Endothelial cell of umbilical vein (primary cell): ENCODE measurements around the gene ASXL2. TPM values are rescaled to one million over a fixed set of nuclear protein-coding genes. Genes with fewer than 3 reads are reported as not detected.

Source experiments
- BruUV-seq: library from RNA; stranded (reverse); fragments of 400-500 nt; replicated peaks from 2 replicates; lab custom pipeline; 2021; lab: Mats Ljungman, UMichigan
- CTCF ChIA-PET: fragments of 300-600, 350-600 bp; sonication (Branson Sonifier 250); formaldehyde crosslinking; loops from one replicate; lab custom pipeline; 2021; ENCODE audit warnings: antibody characterized with exemption, inconsistent platforms; lab: Charles Lee
- POLR2A ChIA-PET: fragments of 300-600, 350-600 bp; sonication (Branson Sonifier 250); formaldehyde crosslinking; loops from one replicate; lab custom pipeline; 2021; ENCODE audit warnings: antibody characterized with exemption, inconsistent platforms; lab: Charles Lee
- DNase-seq: peaks from one replicate; pipeline ENCODE4 v3.0.0-alpha.2; 2011; ENCODE audit warnings: low read depth, low spot score
- FAIRE-seq: peaks from 2 replicates; lab custom pipeline; 2011; peaks lifted over from hg19 to GRCh38; lab: Jason Lieb, UNC
- H2AFZ ChIP-seq: 2 replicates; pipeline ENCODE4 v1.6.0; 2012; ENCODE audit warnings: low read depth, low read length, control low read depth, inconsistent platforms
- H3K27ac ChIP-seq: 2 replicates; pipeline ENCODE4 v1.5.1; 2011; ENCODE audit warnings: low read depth, mild to moderate bottlenecking, control low read depth, low read length, moderate library complexity; ENCODE audit not compliant: insufficient read depth
- H3K27me3 ChIP-seq, 2 experiments: 2 replicates each; pipeline versions ENCODE4 v1.6.0 to v1.6.1; 2011; ENCODE audit warnings: low read length in 2 of 2, mixed read lengths in 1 of 2; ENCODE audit not compliant: control insufficient read depth in 2 of 2, insufficient read depth in 2 of 2
- H3K36me3 ChIP-seq, 2 experiments: 2 replicates in 1 of 2; 3 replicates in 1 of 2; pipeline ENCODE4 v1.5.1; 2011; ENCODE audit warnings: low read length in 2 of 2, mild to moderate bottlenecking in 1 of 2, moderate library complexity in 1 of 2; ENCODE audit not compliant: control insufficient read depth in 2 of 2, insufficient read depth in 2 of 2; ENCODE audit errors: extremely low read depth in 1 of 2
- H3K4me1 ChIP-seq: 3 replicates; pipeline ENCODE4 v1.5.1; 2011; ENCODE audit warnings: mild to moderate bottlenecking, low read length; ENCODE audit not compliant: control insufficient read depth, insufficient read depth; ENCODE audit errors: extremely low read depth
- H3K4me2 ChIP-seq: 2 replicates; pipeline ENCODE4 v1.6.1; 2011; ENCODE audit warnings: low read length, control low read depth, mixed read lengths; ENCODE audit not compliant: insufficient read depth
- H3K4me3 ChIP-seq, 3 experiments: fragments of 200-600 bp in 1 of 3; sonication (generic), shearing (Covaris generic) in 1 of 3; replicated peaks in 1 of 3; 2 replicates each; pipeline ENCODE4 v1.5.1; 2011 to 2016; ENCODE audit warnings: control low read depth in 3 of 3, low read length in 3 of 3, mild to moderate bottlenecking in 2 of 3, inconsistent platforms in 1 of 3, low read depth in 1 of 3, moderate library complexity in 1 of 3; ENCODE audit not compliant: insufficient read depth in 1 of 3
- H3K79me2 ChIP-seq: 2 replicates; pipeline ENCODE4 v1.6.0; 2012; ENCODE audit warnings: low read length, inconsistent platforms; ENCODE audit not compliant: control insufficient read depth, insufficient read depth
- H3K9ac ChIP-seq: replicated peaks from 2 replicates; pipeline ENCODE3; 2011; ENCODE audit warnings: low read length, control low read depth; ENCODE audit not compliant: insufficient read depth; ENCODE audit errors: extremely low read depth
- H3K9me1 ChIP-seq: replicated peaks from 3 replicates; pipeline ENCODE4 v1.6.0; 2011; ENCODE audit warnings: mild to moderate bottlenecking, low read length; ENCODE audit not compliant: control insufficient read depth, insufficient read depth; ENCODE audit errors: extremely low read depth
- H3K9me3 ChIP-seq: replicated peaks from 2 replicates; pipeline ENCODE4 v1.5.1; 2012; ENCODE audit warnings: low read length, inconsistent platforms; ENCODE audit not compliant: control insufficient read depth, insufficient read depth
- H4K20me1 ChIP-seq: replicated peaks from 2 replicates; pipeline ENCODE3; 2011; ENCODE audit warnings: mild to moderate bottlenecking, low read length; ENCODE audit not compliant: control insufficient read depth, insufficient read depth; ENCODE audit errors: extremely low read depth
- CTCF ChIP-seq, 2 donors: IDR thresholded peaks; 1 replicate in 1 of 2; 2 replicates in 1 of 2; pipeline ENCODE4 v1.5.1; 2011; ENCODE audit warnings: low read length in 2 of 2, mild to moderate bottlenecking in 2 of 2, moderate library complexity in 2 of 2, control low read depth in 1 of 2, inconsistent platforms in 1 of 2, low read depth in 1 of 2; ENCODE audit not compliant: insufficient read depth in 1 of 2; ENCODE audit errors: extremely low read depth in 1 of 2
- EZH2 ChIP-seq: IDR thresholded peaks from 2 replicates; pipeline ENCODE4 v1.6.1; 2012; ENCODE audit warnings: borderline replicate concordance, low read depth, mild to moderate bottlenecking, moderate library complexity, low read length, inconsistent platforms; ENCODE audit not compliant: severe bottlenecking
- FOS ChIP-seq: IDR thresholded peaks from 2 replicates; pipeline ENCODE4 v1.6.1; 2011; ENCODE audit warnings: mild to moderate bottlenecking, low read length, moderate library complexity, borderline replicate concordance; ENCODE audit not compliant: insufficient read depth
- GATA2 ChIP-seq: IDR thresholded peaks from 2 replicates; pipeline ENCODE4 v1.7.0; 2011; ENCODE audit warnings: low read depth, mild to moderate bottlenecking, moderate library complexity, mixed read lengths, low read length; ENCODE audit not compliant: insufficient read length, insufficient read depth
- JUN ChIP-seq: IDR thresholded peaks from 2 replicates; pipeline ENCODE4 v1.6.1; 2011; ENCODE audit warnings: borderline replicate concordance, low read depth; ENCODE audit not compliant: insufficient read length, insufficient read depth
- MAX ChIP-seq: IDR thresholded peaks from 2 replicates; pipeline ENCODE4 v1.6.1; 2011; ENCODE audit not compliant: insufficient read depth, insufficient read length
- MYC ChIP-seq: IDR thresholded peaks from one replicate; pipeline ENCODE4 v1.6.1; 2011; ENCODE audit warnings: mild to moderate bottlenecking, low read depth, low read length
- POLR2A ChIP-seq: IDR thresholded peaks from 2 replicates; pipeline ENCODE4 v1.6.1; 2012; ENCODE audit warnings: low read depth, mild to moderate bottlenecking, control low read depth, low read length
- POLR2AphosphoS5 ChIP-seq: IDR thresholded peaks from 2 replicates; pipeline ENCODE4 v1.6.1; 2012; ENCODE audit warnings: low read depth, mild to moderate bottlenecking, control low read depth, low read length, moderate library complexity; ENCODE audit not compliant: insufficient read depth
- dilution Hi-C: fragments of 300-500 bp; cut with MboI; formaldehyde crosslinking; loops from one replicate; pipeline ENCODE4 v1.15.0; 2019; ENCODE audit warnings: low sequenced_read_pairs; ENCODE audit not compliant: extremely low pct_ligation_motif_present
- intact Hi-C: fragments of 100-400 bp; cut with micrococcal nuclease; formaldehyde crosslinking; loops from one replicate; pipeline ENCODE4 v1.10.0; 2022
- polyA plus RNA-seq, 4 experiments: library from polyadenylated mRNA; depleted of rRNA in 3 of 4; stranded (reverse) in 3 of 4; unstranded in 1 of 4; fragments of >200 nt; gene quantifications; 2 replicates each; pipeline versions ENCODE4 v1.2.1 to v1.2.3, GENCODE V29; 2011 to 2012; ENCODE audit warnings: missing spikeins in 1 of 4
- total RNA-seq: library from RNA; stranded (reverse); gene quantifications from 2 replicates; pipeline ENCODE4 v1.2.3, GENCODE V29; 2021

The ASXL2 gene
- total and polyA plus RNA-seq, 2 donors (not counting 3 experiments of a cell fraction or from before 2014, with no cell fraction given): 6.1 to 33.8 TPM

- POLR2A ChIA-PET: no interaction called here
Observed at GRCh38 chr2:25688236-25688635, 190.1 kb downstream of the ASXL2 start.

GRCh38 chr2:25685741-25686140 is 192.5 kb downstream of the ASXL2 start:
- intact Hi-C loops (no loop called here), dilution Hi-C loops (no loop called here)
- Histone ChIP-seq H3K9me1 (no peaks in the 10 kb centered on the region), H3K4me3 (no peak overlapping the region), H2AFZ (no peak overlapping the region), H3K27me3 (peaks cover 4 to 6% of the 10 kb centered on the region in 2 experiments), H3K4me2 (no peak overlapping the region), H3K9ac (no peak overlapping the region), H3K4me1 (no peaks in the 10 kb centered on the region), H3K79me2 (no peaks in the 10 kb centered on the region), H4K20me1 (no peaks in the 10 kb centered on the region), H3K36me3 (no peaks in the 10 kb centered on the region), H3K9me3 (no peaks in the 10 kb centered on the region), H3K27ac (no peak overlapping the region)
- DNase-seq (no peak), FAIRE-seq (no peak)
- POLR2A ChIA-PET: no interaction called here
- TF ChIP-seq POLR2A (no peak), POLR2AphosphoS5 (no peak), JUN (no peak), EZH2 (no peak), MAX (no peak), FOS (no peak), CTCF (IDR thresholded peaks at IDR 0.05; ENCODE audit: extremely low read depth in 1 of 2, insufficient read depth in 1 of 2, low read depth in 1 of 2, low read length in 2 of 2) (no peak), MYC (no peak), GATA2 (no peak)
- CTCF ChIA-PET: interaction anchor here (0.9 to 1.9 kb wide), 5 partner anchors 12 to 79 kb away, joined by 3 to 12 read pairs (median 4); partner anchors contain the start of gene DTNB
- no TSS peak for BruUV-seq

More at GRCh38 chr2:25688236-25688635, 190.1 kb downstream of the ASXL2 start:
- Histone ChIP-seq H2AFZ (no peak overlapping the region), H3K9me1 (no peaks in the 10 kb centered on the region), H4K20me1 (no peaks in the 10 kb centered on the region), H3K79me2 (no peaks in the 10 kb centered on the region), H3K27ac (no peak overlapping the region), H3K4me3 (no peak overlapping the region), H3K4me2 (no peak overlapping the region), H3K9me3 (no peaks in the 10 kb centered on the region), H3K36me3 (no peaks in the 10 kb centered on the region), H3K4me1 (no peaks in the 10 kb centered on the region), H3K9ac (no peak overlapping the region), H3K27me3 (peaks cover 4 to 6% of the 10 kb centered on the region in 2 experiments)
- BruUV-seq: no TSS peak
- dilution Hi-C loops: no loop called here
- CTCF ChIA-PET: interaction anchor here (1.1 to 1.9 kb wide), 2 partner anchors 12 to 81 kb away, joined by 3 to 6 read pairs; no protein-coding TSS in a partner anchor
- no peak for TF ChIP-seq FOS
- DNase-seq: no peak
- intact Hi-C loops: no loop called here
- no peak for FAIRE-seq
